GM12878 (cell line): ENCODE data around the gene OXCT1. TPM values are rescaled to one million over a fixed set of nuclear protein-coding genes. Genes with fewer than 3 reads are reported as not detected.

Source experiments
- ATAC-seq: fragments of 200-7000 bp; cut with Tn5 transposase; 3 replicates; pipeline ENCODE4 v1.9.1; 2020; ENCODE audit warnings: mild to moderate bottlenecking, moderate library complexity
- BruUV-seq: library from RNA; stranded (reverse); fragments of 400-500 nt; replicated peaks from 2 replicates; lab custom pipeline; 2021; lab: Mats Ljungman, UMichigan
- CTCF ChIA-PET: fragments of 300-600 bp; sonication (Branson Sonifier 250); formaldehyde crosslinking; extraction: SDS; loops from one replicate; lab custom pipeline; 2021; ENCODE audit warnings: inconsistent platforms; lab: Yijun Ruan, JAX
- POLR2A ChIA-PET: fragments of 350-600 bp; formaldehyde crosslinking; extraction: SDS; loops from one replicate; lab custom pipeline; 2021; ENCODE audit warnings: inconsistent platforms; lab: Charles Lee
- RAD21 ChIA-PET: fragments of 300-600 bp; sonication (Branson Sonifier 250); formaldehyde crosslinking; loops from one replicate; lab custom pipeline; 2023; ENCODE audit warnings: antibody characterized with exemption; ENCODE audit not compliant: unreplicated experiment; lab: Charles Lee
- SMC1A ChIA-PET: fragments of 300-600 bp; sonication (Branson Sonifier 250); formaldehyde crosslinking; loops from one replicate; lab custom pipeline; 2023; ENCODE audit not compliant: unreplicated experiment, uncharacterized antibody; lab: Charles Lee
- DNase-seq: peaks from one replicate; pipeline ENCODE4 v3.0.0-alpha.2; 2011; ENCODE audit warnings: low read depth, low spot score
- FAIRE-seq: peaks from 3 replicates; lab custom pipeline; 2011; peaks lifted over from hg19 to GRCh38; lab: Jason Lieb, UNC
- H2AFZ ChIP-seq: 2 replicates; pipeline ENCODE4 v1.6.0; 2011; ENCODE audit warnings: low read depth, low read length, control low read depth; ENCODE audit not compliant: control insufficient read depth
- H3K27ac ChIP-seq: 2 replicates; pipeline ENCODE4 v1.5.1; 2011; ENCODE audit warnings: control low read depth; ENCODE audit not compliant: control insufficient read depth, insufficient read depth
- H3K27me3 ChIP-seq, 2 experiments: replicated peaks in 1 of 2; 2 replicates each; pipeline versions ENCODE4 v1.6.0 to v1.6.1; 2011; ENCODE audit warnings: low read length in 1 of 2; ENCODE audit not compliant: control insufficient read depth in 2 of 2, insufficient read depth in 2 of 2
- H3K36me3 ChIP-seq, 2 experiments: 2 replicates each; pipeline ENCODE4 v1.5.1; 2011; ENCODE audit warnings: low read length in 1 of 2; ENCODE audit not compliant: control insufficient read depth in 2 of 2, insufficient read depth in 2 of 2
- H3K4me1 ChIP-seq: 2 replicates; pipeline ENCODE4 v1.6.1; 2011; ENCODE audit warnings: mild to moderate bottlenecking, low read length, moderate library complexity, mixed read lengths; ENCODE audit not compliant: control insufficient read depth, insufficient read depth
- H3K4me2 ChIP-seq: 2 replicates; pipeline ENCODE4 v1.6.0; 2011; ENCODE audit warnings: control low read depth; ENCODE audit not compliant: control insufficient read depth, insufficient read depth
- H3K4me3 ChIP-seq: fragments of 200-600 bp; sonication (generic); 2 replicates; pipeline ENCODE4 v1.5.1; 2016
- H3K79me2 ChIP-seq: 2 replicates; pipeline ENCODE4 v1.6.0; 2011; ENCODE audit warnings: low read length; ENCODE audit not compliant: control insufficient read depth, insufficient read depth
- H3K9ac ChIP-seq: 2 replicates; pipeline ENCODE4 v1.8.0; 2011; ENCODE audit warnings: low read length, control low read depth, mixed read lengths; ENCODE audit not compliant: control insufficient read depth, insufficient read depth
- H3K9me3 ChIP-seq: replicated peaks from 3 replicates; pipeline ENCODE4 v1.5.1; 2011; ENCODE audit warnings: mild to moderate bottlenecking, low read length; ENCODE audit not compliant: control insufficient read depth, insufficient read depth
- H4K20me1 ChIP-seq: 2 replicates; pipeline ENCODE4 v1.6.0; 2011; ENCODE audit not compliant: control insufficient read depth, insufficient read depth
- CREM ChIP-seq: IDR thresholded peaks from 2 replicates; pipeline ENCODE4 v1.6.1; 2014; ENCODE audit warnings: antibody characterized with exemption, low read depth
- ETV6 ChIP-seq, 2 experiments: fragments of 450-650 bp in 1 of 2; IDR thresholded peaks in 1 of 2; conservative IDR thresholded peaks in 1 of 2; 2 replicates each; pipeline ENCODE4 v1.6.1; 2014; ENCODE audit warnings: antibody characterized with exemption in 1 of 2, borderline replicate concordance in 1 of 2, low read depth in 1 of 2, mild to moderate bottlenecking in 1 of 2, moderate library complexity in 1 of 2
- EZH2 ChIP-seq: IDR thresholded peaks from 2 replicates; pipeline ENCODE4 v1.6.1; 2012; ENCODE audit warnings: low read depth, mild to moderate bottlenecking, control low read depth, inconsistent platforms, low read length, borderline replicate concordance; ENCODE audit not compliant: control insufficient read depth
- FOS ChIP-seq: IDR thresholded peaks from 3 replicates; pipeline ENCODE4 v1.6.1; 2011; ENCODE audit warnings: borderline replicate concordance; ENCODE audit not compliant: insufficient read length; ENCODE audit errors: extremely low read depth
- HCFC1 ChIP-seq: fragments of 150-350 bp; IDR thresholded peaks from 2 replicates; pipeline ENCODE4 v1.6.1; 2014; ENCODE audit warnings: low read length
- IKZF1 ChIP-seq: fragments of 450-650 bp; conservative IDR thresholded peaks from 2 replicates; pipeline ENCODE4 v1.6.1; 2017; ENCODE audit warnings: antibody characterized with exemption, mild to moderate bottlenecking
- JUNB ChIP-seq: IDR thresholded peaks from 2 replicates; pipeline ENCODE4 v1.6.1; 2016; ENCODE audit warnings: antibody characterized with exemption, mild to moderate bottlenecking
- MEF2B ChIP-seq: fragments of 450-650 bp; IDR thresholded peaks from 2 replicates; pipeline ENCODE4 v1.6.1; 2018; ENCODE audit warnings: mild to moderate bottlenecking, moderate library complexity; ENCODE audit not compliant: partially characterized antibody, poor library complexity, severe bottlenecking
- MXI1 ChIP-seq: fragments of 150-350 bp; IDR thresholded peaks from 2 replicates; pipeline ENCODE4 v1.6.1; 2011; ENCODE audit warnings: low read depth, mild to moderate bottlenecking, inconsistent platforms, low read length, improper control_type of control experiment
- POU2F2 ChIP-seq: IDR thresholded peaks from 3 replicates; pipeline ENCODE4 v1.6.1; 2011; ENCODE audit warnings: low read depth, mild to moderate bottlenecking, low read length, borderline replicate concordance
- RAD51 ChIP-seq: fragments of 450-650 bp; IDR thresholded peaks from 2 replicates; pipeline ENCODE4 v1.6.1; 2016; ENCODE audit warnings: moderate library complexity, mild to moderate bottlenecking, inconsistent platforms
- SUPT20H ChIP-seq: IDR thresholded peaks from 2 replicates; pipeline ENCODE4 v1.6.1; 2011; ENCODE audit warnings: low read depth, mild to moderate bottlenecking, low read length, moderate library complexity, borderline replicate concordance; ENCODE audit not compliant: control insufficient read depth
- TAF1 ChIP-seq: IDR thresholded peaks from 2 replicates; pipeline ENCODE4 v1.6.1; 2011; ENCODE audit warnings: mild to moderate bottlenecking, low read depth, low read length, borderline replicate concordance
- WGBS: methylation state at CpG from one replicate; pipeline ENCODE4 v1.1.6; 2016; ENCODE audit warnings: low lambda C conversion rate; ENCODE audit not compliant: insufficient replicate concordance, insufficient coverage; ENCODE audit errors: missing lambda C conversion rate; 5-methylcytosine and 5-hydroxymethylcytosine counted together
- in situ Hi-C: fragments of 300-500 bp; cut with MboI; formaldehyde crosslinking; loops from 9 replicates; pipeline ENCODE4 v1.14.3; 2018; ENCODE audit warnings: mixed read lengths
- intact Hi-C: fragments of 100-400 bp; cut with micrococcal nuclease; formaldehyde crosslinking; loops from one replicate; pipeline ENCODE4 v1.14.2; 2022; ENCODE audit not compliant: unreplicated experiment
- polyA plus RNA-seq, 11 experiments: library from polyadenylated mRNA; depleted of rRNA in 4 of 11; unstranded in 6 of 11; stranded (reverse) in 5 of 11; fragments of >200 nt; fragmentation: Nextera tagmentation in 4 of 11; fragmentation: Illumina TruSeq in 1 of 11; extraction: Ambion mirVana in 4 of 11; extraction: Trizol in 1 of 11; gene quantifications; 1 replicate in 1 of 11; 2 replicates in 10 of 11; pipeline versions ENCODE4 v1.2.1 to v1.2.3, GENCODE V29; 2011 to 2016; ENCODE audit warnings: inconsistent platforms in 2 of 11, missing spikeins in 2 of 11, low read depth in 1 of 11
- total RNA-seq, 4 experiments: library from RNA; depleted of rRNA in 3 of 4; stranded (reverse); fragments of >200 nt in 3 of 4; fragmentation: Illumina TruSeq in 1 of 4; extraction: Trizol in 1 of 4; gene quantifications; 2 replicates each; pipeline versions ENCODE4 v1.2.1 to v1.2.3, GENCODE V29; 2013 to 2021
- TF ChIP-seq, protein P1 (sequence below): fragments of 450-650 bp; IDR thresholded peaks from 2 replicates; pipeline ENCODE4 v1.6.1; 2017; ENCODE audit warnings: borderline replicate concordance
- TF ChIP-seq, protein P2 (sequence below): fragments of 450-650 bp; IDR thresholded peaks from 2 replicates; pipeline ENCODE4 v1.6.1; 2017; ENCODE audit warnings: mild to moderate bottlenecking
- TF ChIP-seq, protein P3 (sequence below): fragments of 450-650 bp; formaldehyde crosslinking; IDR thresholded peaks from 2 replicates; pipeline ENCODE4 v1.5.0; 2022; ENCODE audit warnings: mild to moderate bottlenecking, missing genetic modification characterization

The OXCT1 gene
- total and polyA plus RNA-seq, 10 of the 15 experiments (the other 5 are each of a cell fraction or from before 2014, with no cell fraction given) = 46.9 to 103 (median 70.5) TPM

DNA sequence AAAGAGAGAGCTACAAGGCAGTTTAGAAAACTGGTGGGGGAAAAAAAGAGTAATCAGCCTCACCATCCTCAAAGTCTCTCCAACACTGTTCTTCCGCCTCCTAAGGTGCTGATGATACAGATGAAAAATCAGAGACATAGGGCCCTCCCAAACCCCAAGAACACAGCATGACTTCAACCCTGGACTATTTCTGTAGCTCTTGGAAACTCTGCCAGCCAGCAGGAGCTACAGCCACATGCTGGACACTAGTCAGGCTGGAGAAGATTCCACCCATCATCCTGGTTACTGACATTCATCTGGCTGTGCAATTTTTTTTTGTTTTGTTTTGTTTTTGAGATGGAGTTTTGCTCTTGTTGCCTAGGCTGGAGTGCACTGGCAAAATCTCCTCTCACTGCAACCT is 42.4 kb downstream of the OXCT1 start:
- Histone ChIP-seq H3K79me2 (no peaks in the 10 kb centered on the region), H3K27ac (no peak overlapping the region), H2AFZ (no peak overlapping the region), H3K9me3 (no peaks in the 10 kb centered on the region), H3K4me1 (no peaks in the 10 kb centered on the region), H3K9ac (no peak overlapping the region), H4K20me1 (no peaks in the 10 kb centered on the region), H3K4me3 (no peak overlapping the region), H3K4me2 (no peak overlapping the region), H3K36me3 (peaks cover 3 to 4% of the 10 kb centered on the region in 2 experiments; a peak in 3 of 4 replicates), H3K27me3 (no peaks in the 10 kb centered on the region)
- 100% methylated on average over 1 of the region's 1 CpG for WGBS
- ChIA-PET CTCF (interaction anchor here (0.6 kb wide), 2 partner anchors 174 to 1389 kb away, joined by 3 read pairs; no protein-coding TSS in a partner anchor), SMC1A (interaction anchor here (0.9 to 1.5 kb wide), 5 partner anchors 8 to 58 kb away, joined by 3 to 4 read pairs (median 3); no protein-coding TSS in a partner anchor), POLR2A (interaction anchor here (0.6 kb wide), 1 partner anchor 58 kb away, joined by 5 read pairs; no protein-coding TSS in a partner anchor), RAD21 (interaction anchor here (2.2 kb wide), 1 partner anchor 105 kb away, joined by 4 read pairs; no protein-coding TSS in a partner anchor)
- DNase-seq (no peak), FAIRE-seq (no peak), ATAC-seq (no peak)
- BruUV-seq = no TSS peak
- TF ChIP-seq, protein P1, sequence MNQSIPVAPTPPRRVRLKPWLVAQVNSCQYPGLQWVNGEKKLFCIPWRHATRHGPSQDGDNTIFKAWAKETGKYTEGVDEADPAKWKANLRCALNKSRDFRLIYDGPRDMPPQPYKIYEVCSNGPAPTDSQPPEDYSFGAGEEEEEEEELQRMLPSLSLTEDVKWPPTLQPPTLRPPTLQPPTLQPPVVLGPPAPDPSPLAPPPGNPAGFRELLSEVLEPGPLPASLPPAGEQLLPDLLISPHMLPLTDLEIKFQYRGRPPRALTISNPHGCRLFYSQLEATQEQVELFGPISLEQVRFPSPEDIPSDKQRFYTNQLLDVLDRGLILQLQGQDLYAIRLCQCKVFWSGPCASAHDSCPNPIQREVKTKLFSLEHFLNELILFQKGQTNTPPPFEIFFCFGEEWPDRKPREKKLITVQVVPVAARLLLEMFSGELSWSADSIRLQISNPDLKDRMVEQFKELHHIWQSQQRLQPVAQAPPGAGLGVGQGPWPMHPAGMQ = no peak
- TF ChIP-seq CREM (no peak), FOS (no peak), POU2F2 (no peak), ETV6 (conservative IDR thresholded peaks at IDR 0.05 in 1 of 2, IDR thresholded peaks at IDR 0.05 in 1 of 2; ENCODE audit: borderline replicate concordance in 1 of 2, low read depth in 1 of 2) (no peak), EZH2 (no peak), MXI1 (no peak), JUNB (no peak), HCFC1 (no peak), RAD51 (no peak), MEF2B (no peak), SUPT20H (no peak), TAF1 (no peak), IKZF1 (no peak)
- TF ChIP-seq, protein P2, sequence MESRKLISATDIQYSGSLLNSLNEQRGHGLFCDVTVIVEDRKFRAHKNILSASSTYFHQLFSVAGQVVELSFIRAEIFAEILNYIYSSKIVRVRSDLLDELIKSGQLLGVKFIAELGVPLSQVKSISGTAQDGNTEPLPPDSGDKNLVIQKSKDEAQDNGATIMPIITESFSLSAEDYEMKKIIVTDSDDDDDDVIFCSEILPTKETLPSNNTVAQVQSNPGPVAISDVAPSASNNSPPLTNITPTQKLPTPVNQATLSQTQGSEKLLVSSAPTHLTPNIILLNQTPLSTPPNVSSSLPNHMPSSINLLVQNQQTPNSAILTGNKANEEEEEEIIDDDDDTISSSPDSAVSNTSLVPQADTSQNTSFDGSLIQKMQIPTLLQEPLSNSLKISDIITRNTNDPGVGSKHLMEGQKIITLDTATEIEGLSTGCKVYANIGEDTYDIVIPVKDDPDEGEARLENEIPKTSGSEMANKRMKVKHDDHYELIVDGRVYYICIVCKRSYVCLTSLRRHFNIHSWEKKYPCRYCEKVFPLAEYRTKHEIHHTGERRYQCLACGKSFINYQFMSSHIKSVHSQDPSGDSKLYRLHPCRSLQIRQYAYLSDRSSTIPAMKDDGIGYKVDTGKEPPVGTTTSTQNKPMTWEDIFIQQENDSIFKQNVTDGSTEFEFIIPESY = no peak
- TF ChIP-seq, protein P3, sequence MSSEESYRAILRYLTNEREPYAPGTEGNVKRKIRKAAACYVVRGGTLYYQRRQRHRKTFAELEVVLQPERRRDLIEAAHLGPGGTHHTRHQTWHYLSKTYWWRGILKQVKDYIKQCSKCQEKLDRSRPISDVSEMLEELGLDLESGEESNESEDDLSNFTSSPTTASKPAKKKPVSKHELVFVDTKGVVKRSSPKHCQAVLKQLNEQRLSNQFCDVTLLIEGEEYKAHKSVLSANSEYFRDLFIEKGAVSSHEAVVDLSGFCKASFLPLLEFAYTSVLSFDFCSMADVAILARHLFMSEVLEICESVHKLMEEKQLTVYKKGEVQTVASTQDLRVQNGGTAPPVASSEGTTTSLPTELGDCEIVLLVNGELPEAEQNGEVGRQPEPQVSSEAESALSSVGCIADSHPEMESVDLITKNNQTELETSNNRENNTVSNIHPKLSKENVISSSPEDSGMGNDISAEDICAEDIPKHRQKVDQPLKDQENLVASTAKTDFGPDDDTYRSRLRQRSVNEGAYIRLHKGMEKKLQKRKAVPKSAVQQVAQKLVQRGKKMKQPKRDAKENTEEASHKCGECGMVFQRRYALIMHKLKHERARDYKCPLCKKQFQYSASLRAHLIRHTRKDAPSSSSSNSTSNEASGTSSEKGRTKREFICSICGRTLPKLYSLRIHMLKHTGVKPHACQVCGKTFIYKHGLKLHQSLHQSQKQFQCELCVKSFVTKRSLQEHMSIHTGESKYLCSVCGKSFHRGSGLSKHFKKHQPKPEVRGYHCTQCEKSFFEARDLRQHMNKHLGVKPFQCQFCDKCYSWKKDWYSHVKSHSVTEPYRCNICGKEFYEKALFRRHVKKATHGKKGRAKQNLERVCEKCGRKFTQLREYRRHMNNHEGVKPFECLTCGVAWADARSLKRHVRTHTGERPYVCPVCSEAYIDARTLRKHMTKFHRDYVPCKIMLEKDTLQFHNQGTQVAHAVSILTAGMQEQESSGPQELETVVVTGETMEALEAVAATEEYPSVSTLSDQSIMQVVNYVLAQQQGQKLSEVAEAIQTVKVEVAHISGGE (CRISPR knock-in tag) = no peak
- intact Hi-C loops = no loop called here
- in situ Hi-C loops = loop anchor here (25.0 kb wide), 1 partner anchor 540 kb away; no protein-coding TSS in a partner anchor
